Fibroblast of mammary gland (primary cell): Measurements from ENCODE around the gene NMUR1.

ENCODE experiments used
- DNase-seq: peaks from one replicate; pipeline ENCODE4 v3.0.0-alpha.2; 2010; ENCODE audit warnings: low read depth
- H3K4me3 ChIP-seq: 2 replicates; pipeline ENCODE4 v1.5.1; 2011; ENCODE audit warnings: low read depth, mild to moderate bottlenecking, low read length, moderate library complexity; ENCODE audit not compliant: control insufficient read depth
- CTCF ChIP-seq: conservative IDR thresholded peaks from 2 replicates; pipeline ENCODE4 v1.5.1; 2011; ENCODE audit warnings: low read depth, low read length, inconsistent platforms; ENCODE audit not compliant: control insufficient read depth, insufficient read depth

Gene NMUR1

GRCh38 chr2:231539991-231540390 is 9.7 kb upstream of the NMUR1 start:
- DNase-seq: no peak
- no peak for TF ChIP-seq CTCF
- no peak overlapping the region for H3K4me3 ChIP-seq

GRCh38 chr2:231535961-231536360 is 5.7 kb upstream of the NMUR1 start:
- no peak overlapping the region for H3K4me3 ChIP-seq
- no peak for DNase-seq
- no peak for TF ChIP-seq CTCF

GRCh38 chr2:231533777-231534125 is 3.5 kb upstream of the NMUR1 start:
- no peak for TF ChIP-seq CTCF
- no peak overlapping the region for H3K4me3 ChIP-seq
- DNase-seq: no peak

GRCh38 chr2:231533086-231533776 is 3.0 kb upstream of the NMUR1 start:
- DNase-seq: no peak
- no peak for TF ChIP-seq CTCF

GRCh38 chr2:231532756-231533035 is 2.5 kb upstream of the NMUR1 start:
- no peak for TF ChIP-seq CTCF
- H3K4me3 ChIP-seq: no peak overlapping the region
- no peak for DNase-seq

More at GRCh38 chr2:231533086-231533776, 3.0 kb upstream of the NMUR1 start:
- H3K4me3 ChIP-seq: no peak overlapping the region

GRCh38 chr2:231531883-231532755 is 1.9 kb upstream of the NMUR1 start:
- no peak overlapping the region for H3K4me3 ChIP-seq
- no peak for TF ChIP-seq CTCF
- DNase-seq: peak; percentile 29

GRCh38 chr2:231531466-231531865 is 1.2 kb upstream of the NMUR1 start:
- no peak overlapping the region for H3K4me3 ChIP-seq
- TF ChIP-seq CTCF: no peak
- no peak for DNase-seq
